ENCODE results near the gene TMEM235.

TMEM235 gene

DNA sequence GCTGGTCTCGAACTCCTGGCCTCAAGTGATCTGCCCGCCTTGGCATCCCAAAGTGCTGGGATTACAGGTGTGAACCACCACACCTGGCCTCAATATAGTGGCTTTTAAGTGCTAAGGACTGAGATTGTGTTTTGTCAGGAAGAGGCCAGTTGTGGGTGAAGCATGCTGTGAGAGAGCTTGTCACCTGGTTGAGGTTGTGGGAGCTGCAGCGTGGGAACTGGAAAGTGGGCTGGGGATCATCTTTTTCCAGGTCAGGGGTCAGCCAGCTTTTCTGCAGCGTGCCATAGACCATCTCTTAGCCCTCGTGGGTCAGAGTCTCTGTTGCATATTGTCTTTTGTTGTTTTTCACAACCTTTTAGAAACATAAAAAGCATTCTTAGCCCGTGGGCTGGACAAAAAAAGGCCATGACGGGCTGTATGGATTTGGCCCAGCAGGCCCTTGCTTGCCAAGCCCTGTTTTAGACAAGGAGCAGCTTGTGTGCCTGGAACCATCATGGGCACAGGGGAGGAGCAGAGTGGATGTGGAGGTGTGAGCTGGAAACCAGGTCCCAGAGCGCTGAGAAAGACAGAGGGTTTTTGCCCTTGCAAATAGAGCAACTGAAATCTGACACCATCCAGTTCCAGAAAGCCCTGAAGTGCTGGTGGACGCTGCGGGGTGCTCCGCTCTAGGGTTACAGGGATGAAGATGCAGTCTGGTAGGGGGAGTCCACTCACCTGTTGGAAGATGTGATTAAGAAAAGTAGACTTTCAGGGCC, 11.9 kb upstream of the TMEM235 start:
- H3K9ac ChIP-seq (ENCODE audit: low read length): no peak overlapping the region

DNA sequence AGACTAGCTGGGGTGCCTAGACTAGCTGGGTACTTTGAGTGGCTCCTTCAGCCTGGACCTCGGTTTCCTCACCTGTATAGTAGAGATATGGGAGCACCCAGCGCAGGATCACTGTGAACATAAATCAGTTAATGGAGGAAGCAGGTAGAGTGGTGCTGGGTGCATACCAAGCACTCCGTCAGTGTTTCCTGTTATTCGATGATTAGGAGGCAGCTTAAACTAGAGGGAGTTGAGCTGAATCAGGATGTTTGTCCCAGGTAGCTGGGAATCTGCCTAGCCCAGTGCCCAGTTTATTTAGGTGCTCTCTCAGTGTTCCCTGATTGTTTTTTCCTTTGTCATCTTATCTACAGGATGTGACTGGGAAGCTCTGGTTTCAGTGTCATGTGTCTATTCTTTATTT, 8.4 kb upstream of the TMEM235 start:
- Histone ChIP-seq H3K4me3 (ENCODE audit: low read length) (no peak overlapping the region), H3K9ac (ENCODE audit: low read length) (no peak overlapping the region), H3K4me1 (ENCODE audit: low read length) (peaks cover 9% of the 10 kb centered on the region), H3K4me2 (ENCODE audit: low read length) (no peak overlapping the region), H3K9me3 (ENCODE audit: insufficient read depth, low read length) (no peaks in the 10 kb centered on the region), H2AFZ (ENCODE audit: low read depth, low read length) (no peak overlapping the region), H3K79me2 (ENCODE audit: low read length) (no peaks in the 10 kb centered on the region), H3K27ac (ENCODE audit: low read length) (no peak overlapping the region), H3K27me3 (ENCODE audit: low read depth, low read length) (no peaks in the 10 kb centered on the region; the same call in 1 of the 2 replicates), H4K20me1 (ENCODE audit: insufficient read depth, low read length) (no peaks in the 10 kb centered on the region), H3K36me3 (replicated peaks; ENCODE audit: low read depth, low read length) (peaks cover 45% of the 10 kb centered on the region)
- TF ChIP-seq, protein P1, sequence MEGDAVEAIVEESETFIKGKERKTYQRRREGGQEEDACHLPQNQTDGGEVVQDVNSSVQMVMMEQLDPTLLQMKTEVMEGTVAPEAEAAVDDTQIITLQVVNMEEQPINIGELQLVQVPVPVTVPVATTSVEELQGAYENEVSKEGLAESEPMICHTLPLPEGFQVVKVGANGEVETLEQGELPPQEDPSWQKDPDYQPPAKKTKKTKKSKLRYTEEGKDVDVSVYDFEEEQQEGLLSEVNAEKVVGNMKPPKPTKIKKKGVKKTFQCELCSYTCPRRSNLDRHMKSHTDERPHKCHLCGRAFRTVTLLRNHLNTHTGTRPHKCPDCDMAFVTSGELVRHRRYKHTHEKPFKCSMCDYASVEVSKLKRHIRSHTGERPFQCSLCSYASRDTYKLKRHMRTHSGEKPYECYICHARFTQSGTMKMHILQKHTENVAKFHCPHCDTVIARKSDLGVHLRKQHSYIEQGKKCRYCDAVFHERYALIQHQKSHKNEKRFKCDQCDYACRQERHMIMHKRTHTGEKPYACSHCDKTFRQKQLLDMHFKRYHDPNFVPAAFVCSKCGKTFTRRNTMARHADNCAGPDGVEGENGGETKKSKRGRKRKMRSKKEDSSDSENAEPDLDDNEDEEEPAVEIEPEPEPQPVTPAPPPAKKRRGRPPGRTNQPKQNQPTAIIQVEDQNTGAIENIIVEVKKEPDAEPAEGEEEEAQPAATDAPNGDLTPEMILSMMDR (IDR thresholded peaks at IDR 0.05; ENCODE audit: low read depth, low read length): no peak
- TF ChIP-seq EZH2phosphoT487 (IDR thresholded peaks at IDR 0.05; ENCODE audit: low read depth): no peak

More for the DNA sequence above, 11.9 kb upstream of the TMEM235 start:
- no peak overlapping the region for H3K4me3 ChIP-seq (ENCODE audit: low read length)
- H3K79me2 ChIP-seq (ENCODE audit: low read length): peaks cover 22% of the 10 kb centered on the region
- TF ChIP-seq, protein P1 (IDR thresholded peaks at IDR 0.05; ENCODE audit: low read depth, low read length): no peak
- TF ChIP-seq EZH2phosphoT487 (IDR thresholded peaks at IDR 0.05; ENCODE audit: low read depth): no peak
- peaks cover 10% of the 10 kb centered on the region for H3K4me1 ChIP-seq (ENCODE audit: low read length)
- H2AFZ ChIP-seq (ENCODE audit: low read depth, low read length): no peak overlapping the region
- H3K36me3 ChIP-seq (replicated peaks; ENCODE audit: low read depth, low read length): peaks cover 51% of the 10 kb centered on the region
- H3K27me3 ChIP-seq (ENCODE audit: low read depth, low read length): no peaks in the 10 kb centered on the region
- no peak overlapping the region for H3K27ac ChIP-seq (ENCODE audit: low read length)
- no peaks in the 10 kb centered on the region for H3K9me3 ChIP-seq (ENCODE audit: insufficient read depth, low read length)
- no peak overlapping the region for H3K4me2 ChIP-seq (ENCODE audit: low read length)
- no peaks in the 10 kb centered on the region for H4K20me1 ChIP-seq (ENCODE audit: insufficient read depth, low read length)

DNA sequence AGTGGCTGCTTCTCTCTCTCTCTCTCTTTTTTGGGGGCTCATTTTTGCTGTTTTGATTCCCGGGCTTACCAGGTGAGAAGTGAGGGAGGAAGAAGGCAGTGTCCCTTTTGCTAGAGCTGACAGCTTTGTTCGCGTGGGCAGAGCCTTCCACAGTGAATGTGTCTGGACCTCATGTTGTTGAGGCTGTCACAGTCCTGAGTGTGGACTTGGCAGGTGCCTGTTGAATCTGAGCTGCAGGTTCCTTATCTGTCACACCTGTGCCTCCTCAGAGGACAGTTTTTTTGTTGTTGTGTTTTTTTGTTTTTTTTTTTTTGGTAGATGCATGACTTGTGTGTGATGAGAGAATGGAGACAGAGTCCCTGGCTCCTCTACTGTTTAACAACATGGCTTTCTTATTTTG, 7.7 kb upstream of the TMEM235 start:
- Histone ChIP-seq H3K27ac (ENCODE audit: low read length) (no peak overlapping the region), H3K4me2 (ENCODE audit: low read length) (no peak overlapping the region), H3K4me1 (ENCODE audit: low read length) (peaks cover 9% of the 10 kb centered on the region), H4K20me1 (ENCODE audit: insufficient read depth, low read length) (no peaks in the 10 kb centered on the region), H3K4me3 (ENCODE audit: low read length) (no peak overlapping the region), H3K79me2 (ENCODE audit: low read length) (no peaks in the 10 kb centered on the region), H3K27me3 (ENCODE audit: low read depth, low read length) (no peaks in the 10 kb centered on the region; the same call in 1 of the 2 replicates), H2AFZ (ENCODE audit: low read depth, low read length) (no peak overlapping the region), H3K9ac (ENCODE audit: low read length) (no peak overlapping the region), H3K36me3 (replicated peaks; ENCODE audit: low read depth, low read length) (peaks cover 45% of the 10 kb centered on the region), H3K9me3 (ENCODE audit: insufficient read depth, low read length) (no peaks in the 10 kb centered on the region)
- TF ChIP-seq EZH2phosphoT487 (IDR thresholded peaks at IDR 0.05; ENCODE audit: low read depth): no peak
- TF ChIP-seq, protein P1 (IDR thresholded peaks at IDR 0.05; ENCODE audit: low read depth, low read length): no peak

DNA sequence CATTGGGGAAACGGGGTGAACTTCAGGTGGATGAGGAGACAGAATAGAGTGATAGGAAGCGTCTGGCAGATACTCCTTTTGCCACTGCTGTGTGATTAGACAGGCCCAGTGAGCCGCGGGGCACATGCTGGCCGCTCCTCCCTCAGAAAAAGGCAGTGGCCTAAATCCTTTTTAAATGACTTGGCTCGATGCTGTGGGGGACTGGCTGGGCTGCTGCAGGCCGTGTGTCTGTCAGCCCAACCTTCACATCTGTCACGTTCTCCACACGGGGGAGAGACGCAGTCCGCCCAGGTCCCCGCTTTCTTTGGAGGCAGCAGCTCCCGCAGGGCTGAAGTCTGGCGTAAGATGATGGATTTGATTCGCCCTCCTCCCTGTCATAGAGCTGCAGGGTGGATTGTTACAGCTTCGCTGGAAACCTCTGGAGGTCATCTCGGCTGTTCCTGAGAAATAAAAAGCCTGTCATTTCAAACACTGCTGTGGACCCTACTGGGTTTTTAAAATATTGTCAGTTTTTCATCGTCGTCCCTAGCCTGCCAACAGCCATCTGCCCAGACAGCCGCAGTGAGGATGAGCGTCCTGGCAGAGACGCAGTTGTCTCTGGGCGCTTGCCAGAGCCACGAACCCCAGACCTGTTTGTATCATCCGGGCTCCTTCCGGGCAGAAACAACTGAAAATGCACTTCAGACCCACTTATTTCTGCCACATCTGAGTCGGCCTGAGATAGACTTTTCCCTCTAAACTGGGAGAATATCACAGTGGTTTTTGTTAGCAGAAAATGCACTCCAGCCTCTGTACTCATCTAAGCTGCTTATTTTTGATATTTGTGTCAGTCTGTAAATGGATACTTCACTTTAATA, 7.0 kb upstream of the TMEM235 start:
- no peak overlapping the region for H3K27ac ChIP-seq (ENCODE audit: low read length)
- no peak for TF ChIP-seq EZH2phosphoT487 (IDR thresholded peaks at IDR 0.05; ENCODE audit: low read depth)
- TF ChIP-seq, protein P1 (IDR thresholded peaks at IDR 0.05; ENCODE audit: low read depth, low read length): no peak
- peaks cover 40% of the 10 kb centered on the region for H3K36me3 ChIP-seq (replicated peaks; ENCODE audit: low read depth, low read length)

More for the DNA sequence above, 7.0 kb upstream of the TMEM235 start:
- Histone ChIP-seq H3K4me3 (ENCODE audit: low read length) (no peak overlapping the region), H4K20me1 (ENCODE audit: insufficient read depth, low read length) (no peaks in the 10 kb centered on the region), H3K79me2 (ENCODE audit: low read length) (no peaks in the 10 kb centered on the region), H3K4me1 (ENCODE audit: low read length) (peaks cover 9% of the 10 kb centered on the region), H3K4me2 (ENCODE audit: low read length) (no peak overlapping the region), H3K9ac (ENCODE audit: low read length) (no peak overlapping the region), H2AFZ (ENCODE audit: low read depth, low read length) (no peak overlapping the region), H3K27me3 (ENCODE audit: low read depth, low read length) (no peaks in the 10 kb centered on the region; the same call in 1 of the 2 replicates), H3K9me3 (ENCODE audit: insufficient read depth, low read length) (no peaks in the 10 kb centered on the region)
